ENCODE measurements around the gene CYTIP. TPM values are rescaled to one million over a fixed set of nuclear protein-coding genes. Genes with fewer than 3 reads are reported as not detected.

The CYTIP gene
- polyA plus RNA-seq, 1 of the 3 experiments (the other 2 are of a cell fraction) = not detected

DNA sequence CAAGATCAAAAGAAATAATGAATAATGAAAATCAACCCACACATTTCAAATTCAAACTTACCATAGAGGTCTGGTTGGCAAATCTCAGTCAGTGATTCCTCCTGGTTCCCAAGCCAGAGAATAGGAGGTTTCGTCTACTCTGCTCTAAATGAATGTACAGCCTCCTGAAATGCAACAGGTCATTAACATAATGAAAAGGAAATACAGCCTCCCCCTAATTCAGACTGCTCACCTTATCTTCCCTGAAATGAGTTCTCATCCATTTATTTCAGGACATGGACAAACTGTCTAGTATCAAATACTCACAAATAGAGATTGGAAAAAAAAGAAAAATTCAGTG, 43.4 kb upstream of the CYTIP start:
- CTCF ChIA-PET = interaction anchor here (2.2 kb wide), 1 partner anchor 10 kb away, joined by 8 read pairs; no protein-coding TSS in a partner anchor
- no peaks in the 10 kb centered on the region for H3K4me1 ChIP-seq (ENCODE audit: control insufficient read depth in 1 of 2, insufficient read depth in 2 of 2, low read depth in 1 of 2, low read length in 1 of 2)
- H3K9ac ChIP-seq = no peak overlapping the region
- H3K4me3 ChIP-seq (ENCODE audit: low read depth in 2 of 2, low read length in 1 of 2) = no peak overlapping the region
- no peak overlapping the region for H2AFZ ChIP-seq (ENCODE audit: low read depth)
- no peaks in the 10 kb centered on the region for H3K36me3 ChIP-seq (replicated peaks in 1 of 2; ENCODE audit: control insufficient read depth in 1 of 2, insufficient read depth in 2 of 2, low read length in 1 of 2)
- POLR2A ChIA-PET = no interaction called here
- TF ChIP-seq, protein P1, sequence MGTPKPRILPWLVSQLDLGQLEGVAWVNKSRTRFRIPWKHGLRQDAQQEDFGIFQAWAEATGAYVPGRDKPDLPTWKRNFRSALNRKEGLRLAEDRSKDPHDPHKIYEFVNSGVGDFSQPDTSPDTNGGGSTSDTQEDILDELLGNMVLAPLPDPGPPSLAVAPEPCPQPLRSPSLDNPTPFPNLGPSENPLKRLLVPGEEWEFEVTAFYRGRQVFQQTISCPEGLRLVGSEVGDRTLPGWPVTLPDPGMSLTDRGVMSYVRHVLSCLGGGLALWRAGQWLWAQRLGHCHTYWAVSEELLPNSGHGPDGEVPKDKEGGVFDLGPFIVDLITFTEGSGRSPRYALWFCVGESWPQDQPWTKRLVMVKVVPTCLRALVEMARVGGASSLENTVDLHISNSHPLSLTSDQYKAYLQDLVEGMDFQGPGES (IDR thresholded peaks at IDR 0.05; ENCODE audit: low read depth, low read length) = no peak
- no peak for TF ChIP-seq RCOR1 (IDR thresholded peaks at IDR 0.05; ENCODE audit: low read length)
- no peaks in the 10 kb centered on the region for H3F3A ChIP-seq (replicated peaks; ENCODE audit: insufficient read depth)
- no peaks in the 10 kb centered on the region for H4K20me1 ChIP-seq (ENCODE audit: insufficient read depth)
- no peak overlapping the region for H3K4me2 ChIP-seq
- H3K9me2 ChIP-seq = no peaks in the 10 kb centered on the region
- no peaks in the 10 kb centered on the region for H3K9me3 ChIP-seq
- H3K27ac ChIP-seq (ENCODE audit: low read depth in 2 of 2, low read length in 1 of 2) = no peak overlapping the region
- 29% methylated on average over 1 of the region's 1 CpG for WGBS (ENCODE audit: low lambda C conversion rate)
- H3K79me2 ChIP-seq (ENCODE audit: insufficient read depth) = no peaks in the 10 kb centered on the region
- no peak for DNase-seq
- peaks cover 35% of the 10 kb centered on the region for H3K27me3 ChIP-seq (ENCODE audit: insufficient read depth)

DNA sequence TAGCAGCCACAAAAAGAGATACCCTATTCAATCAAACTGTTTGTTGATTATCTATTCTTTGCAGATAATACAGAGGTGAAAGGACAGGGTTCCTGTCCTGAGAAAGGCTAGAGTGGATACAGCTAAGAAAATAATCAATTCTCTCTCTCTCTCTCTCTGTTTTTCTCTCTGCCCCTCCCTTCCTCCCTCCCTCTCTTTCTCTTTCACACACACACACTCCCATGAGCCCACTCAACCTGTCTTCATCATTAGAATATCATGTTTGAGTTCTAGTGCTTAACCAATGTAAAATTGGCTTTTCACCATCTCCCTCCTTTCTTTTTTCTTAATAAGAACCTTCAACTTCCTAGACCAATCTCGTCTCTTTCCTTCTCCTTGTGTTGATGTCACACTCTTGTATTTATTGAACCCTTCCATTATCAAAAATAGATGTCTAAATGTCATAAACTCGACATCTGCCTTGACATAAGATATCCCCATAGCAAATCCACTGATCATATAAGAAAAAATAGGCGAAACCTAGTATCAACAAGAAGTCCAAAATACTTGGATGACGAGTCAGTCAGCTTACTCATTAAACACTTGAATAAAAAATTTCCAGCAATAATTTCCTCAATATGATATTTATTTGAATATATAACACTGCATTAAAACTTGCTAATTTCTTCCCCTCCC, 42.8 kb upstream of the CYTIP start:
- Histone ChIP-seq H3K79me2 (ENCODE audit: insufficient read depth) (no peaks in the 10 kb centered on the region), H3K27ac (ENCODE audit: low read depth in 2 of 2, low read length in 1 of 2) (no peak overlapping the region)

More for the DNA sequence above, 42.8 kb upstream of the CYTIP start:
- no peak for DNase-seq
- Histone ChIP-seq H3K36me3 (replicated peaks in 1 of 2; ENCODE audit: control insufficient read depth in 1 of 2, insufficient read depth in 2 of 2, low read length in 1 of 2) (no peaks in the 10 kb centered on the region), H3K4me2 (no peak overlapping the region), H3K27me3 (ENCODE audit: insufficient read depth) (peaks cover 40% of the 10 kb centered on the region), H3K9ac (no peak overlapping the region), H3K4me3 (ENCODE audit: low read depth in 2 of 2, low read length in 1 of 2) (no peak overlapping the region), H4K20me1 (ENCODE audit: insufficient read depth) (no peaks in the 10 kb centered on the region), H3F3A (replicated peaks; ENCODE audit: insufficient read depth) (no peaks in the 10 kb centered on the region), H3K4me1 (ENCODE audit: control insufficient read depth in 1 of 2, insufficient read depth in 2 of 2, low read depth in 1 of 2, low read length in 1 of 2) (no peaks in the 10 kb centered on the region), H3K9me3 (no peaks in the 10 kb centered on the region), H3K9me2 (no peaks in the 10 kb centered on the region), H2AFZ (ENCODE audit: low read depth) (no peak overlapping the region)
- 18% methylated on average over 4 of the region's 4 CpGs for WGBS (ENCODE audit: low lambda C conversion rate)
- TF ChIP-seq JUND (IDR thresholded peaks at IDR 0.05) = no peak
- no peak for TF ChIP-seq TCF12 (IDR thresholded peaks at IDR 0.05)
- TF ChIP-seq TEAD4 (IDR thresholded peaks at IDR 0.05; ENCODE audit: borderline replicate concordance, insufficient read depth) = no peak
- TF ChIP-seq SIN3A (IDR thresholded peaks at IDR 0.05; ENCODE audit: borderline replicate concordance, low read depth, low read length) = no peak
- TF ChIP-seq YY1 (IDR thresholded peaks at IDR 0.05; ENCODE audit: low read depth) = no peak
- TF ChIP-seq, protein P2, sequence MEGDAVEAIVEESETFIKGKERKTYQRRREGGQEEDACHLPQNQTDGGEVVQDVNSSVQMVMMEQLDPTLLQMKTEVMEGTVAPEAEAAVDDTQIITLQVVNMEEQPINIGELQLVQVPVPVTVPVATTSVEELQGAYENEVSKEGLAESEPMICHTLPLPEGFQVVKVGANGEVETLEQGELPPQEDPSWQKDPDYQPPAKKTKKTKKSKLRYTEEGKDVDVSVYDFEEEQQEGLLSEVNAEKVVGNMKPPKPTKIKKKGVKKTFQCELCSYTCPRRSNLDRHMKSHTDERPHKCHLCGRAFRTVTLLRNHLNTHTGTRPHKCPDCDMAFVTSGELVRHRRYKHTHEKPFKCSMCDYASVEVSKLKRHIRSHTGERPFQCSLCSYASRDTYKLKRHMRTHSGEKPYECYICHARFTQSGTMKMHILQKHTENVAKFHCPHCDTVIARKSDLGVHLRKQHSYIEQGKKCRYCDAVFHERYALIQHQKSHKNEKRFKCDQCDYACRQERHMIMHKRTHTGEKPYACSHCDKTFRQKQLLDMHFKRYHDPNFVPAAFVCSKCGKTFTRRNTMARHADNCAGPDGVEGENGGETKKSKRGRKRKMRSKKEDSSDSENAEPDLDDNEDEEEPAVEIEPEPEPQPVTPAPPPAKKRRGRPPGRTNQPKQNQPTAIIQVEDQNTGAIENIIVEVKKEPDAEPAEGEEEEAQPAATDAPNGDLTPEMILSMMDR (IDR thresholded peaks at IDR 0.05) = no peak
- TF ChIP-seq MEF2A (IDR thresholded peaks at IDR 0.05; ENCODE audit: borderline replicate concordance, low read depth) = no peak
- TF ChIP-seq, protein P3, sequence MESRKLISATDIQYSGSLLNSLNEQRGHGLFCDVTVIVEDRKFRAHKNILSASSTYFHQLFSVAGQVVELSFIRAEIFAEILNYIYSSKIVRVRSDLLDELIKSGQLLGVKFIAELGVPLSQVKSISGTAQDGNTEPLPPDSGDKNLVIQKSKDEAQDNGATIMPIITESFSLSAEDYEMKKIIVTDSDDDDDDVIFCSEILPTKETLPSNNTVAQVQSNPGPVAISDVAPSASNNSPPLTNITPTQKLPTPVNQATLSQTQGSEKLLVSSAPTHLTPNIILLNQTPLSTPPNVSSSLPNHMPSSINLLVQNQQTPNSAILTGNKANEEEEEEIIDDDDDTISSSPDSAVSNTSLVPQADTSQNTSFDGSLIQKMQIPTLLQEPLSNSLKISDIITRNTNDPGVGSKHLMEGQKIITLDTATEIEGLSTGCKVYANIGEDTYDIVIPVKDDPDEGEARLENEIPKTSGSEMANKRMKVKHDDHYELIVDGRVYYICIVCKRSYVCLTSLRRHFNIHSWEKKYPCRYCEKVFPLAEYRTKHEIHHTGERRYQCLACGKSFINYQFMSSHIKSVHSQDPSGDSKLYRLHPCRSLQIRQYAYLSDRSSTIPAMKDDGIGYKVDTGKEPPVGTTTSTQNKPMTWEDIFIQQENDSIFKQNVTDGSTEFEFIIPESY (IDR thresholded peaks at IDR 0.05; ENCODE audit: borderline replicate concordance, low read depth) = no peak
- no peak for TF ChIP-seq NFIC (IDR thresholded peaks at IDR 0.05; ENCODE audit: borderline replicate concordance)
- no peak for TF ChIP-seq RXRA (IDR thresholded peaks at IDR 0.05; ENCODE audit: borderline replicate concordance, low read depth)
- no peak for TF ChIP-seq NRF1 (IDR thresholded peaks at IDR 0.05; ENCODE audit: low read depth, low read length)
- TF ChIP-seq, protein P4, sequence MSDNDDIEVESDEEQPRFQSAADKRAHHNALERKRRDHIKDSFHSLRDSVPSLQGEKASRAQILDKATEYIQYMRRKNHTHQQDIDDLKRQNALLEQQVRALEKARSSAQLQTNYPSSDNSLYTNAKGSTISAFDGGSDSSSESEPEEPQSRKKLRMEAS (IDR thresholded peaks at IDR 0.05; ENCODE audit: low read depth) = no peak
- TF ChIP-seq, protein P5, sequence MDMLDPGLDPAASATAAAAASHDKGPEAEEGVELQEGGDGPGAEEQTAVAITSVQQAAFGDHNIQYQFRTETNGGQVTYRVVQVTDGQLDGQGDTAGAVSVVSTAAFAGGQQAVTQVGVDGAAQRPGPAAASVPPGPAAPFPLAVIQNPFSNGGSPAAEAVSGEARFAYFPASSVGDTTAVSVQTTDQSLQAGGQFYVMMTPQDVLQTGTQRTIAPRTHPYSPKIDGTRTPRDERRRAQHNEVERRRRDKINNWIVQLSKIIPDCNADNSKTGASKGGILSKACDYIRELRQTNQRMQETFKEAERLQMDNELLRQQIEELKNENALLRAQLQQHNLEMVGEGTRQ (IDR thresholded peaks at IDR 0.05; ENCODE audit: borderline replicate concordance, low read depth, low read length) = no peak
- no peak for TF ChIP-seq POLR2AphosphoS5 (IDR thresholded peaks at IDR 0.05; ENCODE audit: low read depth, low read length)
- TF ChIP-seq GATA2 (CRISPR knock-in tag; IDR thresholded peaks at IDR 0.05) = no peak
- no peak for TF ChIP-seq RFX5 (IDR thresholded peaks at IDR 0.05; ENCODE audit: low read length)
- TF ChIP-seq SMC3 (IDR thresholded peaks at IDR 0.05; ENCODE audit: low read depth, low read length) = no peak
- TF ChIP-seq TAF1 (IDR thresholded peaks at IDR 0.05; ENCODE audit: borderline replicate concordance, low read depth, low read length) = no peak
- no peak for TF ChIP-seq MXI1 (IDR thresholded peaks at IDR 0.05; ENCODE audit: low read depth, low read length)
- POLR2A ChIA-PET = no interaction called here
- CTCF ChIA-PET = no interaction called here

All from SK-N-SH (cell line).